OCI-LY1 (cell line): ENCODE measurements around the gene IGSF1.

Experiments
- H2AFZ ChIP-seq: fragments of 200-600 bp; sonication (generic), shearing (Covaris generic); 2 replicates; pipeline ENCODE4 v1.6.0; 2014; ENCODE audit warnings: antibody characterized with exemption, mild to moderate bottlenecking, low read length
- H3F3A ChIP-seq: fragments of 200-600 bp; sonication (generic), shearing (Covaris generic); 2 replicates; pipeline ENCODE4 v1.6.0; 2014; ENCODE audit warnings: mild to moderate bottlenecking, antibody characterized with exemption, low read length, moderate library complexity; ENCODE audit not compliant: insufficient read depth
- H3K27ac ChIP-seq: fragments of 200-600 bp; sonication (generic); 2 replicates; pipeline ENCODE4 v1.5.1; 2014; ENCODE audit warnings: low read length, mixed run types, mild to moderate bottlenecking, low read depth; ENCODE audit not compliant: poor library complexity, severe bottlenecking
- H3K27me3 ChIP-seq: fragments of 200-600 bp; sonication (generic); 2 replicates; pipeline ENCODE4 v1.6.0; 2014; ENCODE audit warnings: antibody characterized with exemption, mild to moderate bottlenecking, low read length, moderate library complexity; ENCODE audit not compliant: insufficient read depth
- H3K36me3 ChIP-seq: fragments of 200-600 bp; sonication (generic); 2 replicates; pipeline ENCODE4 v1.6.1; 2014; ENCODE audit warnings: mild to moderate bottlenecking, antibody characterized with exemption, low read length, moderate library complexity, mixed read lengths; ENCODE audit not compliant: insufficient read depth
- H3K4me1 ChIP-seq: fragments of 200-600 bp; sonication (generic); 2 replicates; pipeline ENCODE4 v1.5.1; 2014; ENCODE audit warnings: mild to moderate bottlenecking, low read length, moderate library complexity; ENCODE audit not compliant: insufficient read depth, severe bottlenecking
- H3K4me2 ChIP-seq: fragments of 200-600 bp; sonication (generic), shearing (Covaris generic); 2 replicates; pipeline ENCODE4 v1.6.1; 2014; ENCODE audit warnings: low read length
- H3K4me3 ChIP-seq: fragments of 200-600 bp; sonication (generic); 2 replicates; pipeline ENCODE4 v1.5.1; 2014; ENCODE audit warnings: low read length, low read depth, mild to moderate bottlenecking, mixed read lengths; ENCODE audit not compliant: poor library complexity, severe bottlenecking
- H3K79me2 ChIP-seq: fragments of 200-600 bp; shearing (Covaris generic); 2 replicates; pipeline ENCODE4 v1.6.1; 2016; ENCODE audit warnings: mixed run types, low read length, mixed read lengths; ENCODE audit not compliant: insufficient read depth
- H3K9ac ChIP-seq: fragments of 200-600 bp; sonication (generic), shearing (Covaris generic); 2 replicates; pipeline ENCODE4 v1.6.1; 2014; ENCODE audit warnings: mild to moderate bottlenecking, low read length, mixed read lengths
- H3K9me2 ChIP-seq: fragments of 200-600 bp; sonication (generic), shearing (Covaris generic); 2 replicates; pipeline ENCODE4 v1.6.1; 2014; ENCODE audit warnings: low read depth, mild to moderate bottlenecking, low read length, mixed read lengths
- H3K9me3 ChIP-seq: fragments of 200-600 bp; shearing (Covaris generic); 2 replicates; pipeline ENCODE4 v1.6.1; 2014; ENCODE audit warnings: low read length, mixed read lengths
- H4K20me1 ChIP-seq: fragments of 200-600 bp; sonication (generic), shearing (Covaris generic); 2 replicates; pipeline ENCODE4 v1.6.0; 2016; ENCODE audit warnings: mild to moderate bottlenecking, low read length; ENCODE audit not compliant: insufficient read depth
- EZH2 ChIP-seq: fragments of 200-600 bp; sonication (generic), shearing (Covaris generic); IDR thresholded peaks from 2 replicates; pipeline ENCODE4 v1.8.0; 2017; ENCODE audit warnings: borderline replicate concordance, mixed run types, mild to moderate bottlenecking, antibody characterized with exemption, low read length, moderate library complexity, mixed read lengths
- TF ChIP-seq, protein P1 (sequence below): fragments of 200-600 bp; sonication (generic), shearing (Covaris generic); IDR thresholded peaks from 2 replicates; pipeline ENCODE4 v1.5.1; 2017; ENCODE audit warnings: mild to moderate bottlenecking, antibody characterized with exemption, low read length, moderate library complexity, mixed read lengths

Gene IGSF1

DNA sequence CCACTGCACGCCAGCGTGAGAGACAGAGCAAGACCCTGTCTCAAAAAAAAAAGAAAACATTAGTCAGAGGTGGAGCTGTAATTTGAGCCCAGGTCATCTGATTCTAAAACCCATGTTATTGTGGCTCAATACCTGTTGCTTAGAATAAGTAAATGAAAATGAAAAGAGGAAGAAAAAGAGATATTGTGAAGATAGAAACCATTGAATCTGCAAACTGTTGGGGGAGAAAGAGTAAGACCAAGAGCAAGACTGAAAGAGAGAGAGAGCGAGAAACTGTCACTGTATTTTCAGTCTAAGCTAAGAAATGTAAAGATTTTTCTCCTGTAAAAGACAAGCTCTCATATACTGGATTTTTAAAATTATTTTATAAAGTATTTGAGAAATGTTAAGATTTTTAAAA, 9.7 kb upstream of the IGSF1 start:
- Histone ChIP-seq H3K79me2 (no peaks in the 10 kb centered on the region), H3K4me1 (no peaks in the 10 kb centered on the region), H4K20me1 (no peaks in the 10 kb centered on the region), H3K9ac (no peak overlapping the region), H3F3A (no peaks in the 10 kb centered on the region), H3K9me3 (no peaks in the 10 kb centered on the region), H2AFZ (no peak overlapping the region), H3K9me2 (no peaks in the 10 kb centered on the region), H3K4me3 (no peak overlapping the region), H3K27me3 (no peaks in the 10 kb centered on the region), H3K36me3 (no peaks in the 10 kb centered on the region), H3K27ac (no peak overlapping the region), H3K4me2 (no peak overlapping the region)
- no peak for TF ChIP-seq EZH2
- TF ChIP-seq, protein P1, sequence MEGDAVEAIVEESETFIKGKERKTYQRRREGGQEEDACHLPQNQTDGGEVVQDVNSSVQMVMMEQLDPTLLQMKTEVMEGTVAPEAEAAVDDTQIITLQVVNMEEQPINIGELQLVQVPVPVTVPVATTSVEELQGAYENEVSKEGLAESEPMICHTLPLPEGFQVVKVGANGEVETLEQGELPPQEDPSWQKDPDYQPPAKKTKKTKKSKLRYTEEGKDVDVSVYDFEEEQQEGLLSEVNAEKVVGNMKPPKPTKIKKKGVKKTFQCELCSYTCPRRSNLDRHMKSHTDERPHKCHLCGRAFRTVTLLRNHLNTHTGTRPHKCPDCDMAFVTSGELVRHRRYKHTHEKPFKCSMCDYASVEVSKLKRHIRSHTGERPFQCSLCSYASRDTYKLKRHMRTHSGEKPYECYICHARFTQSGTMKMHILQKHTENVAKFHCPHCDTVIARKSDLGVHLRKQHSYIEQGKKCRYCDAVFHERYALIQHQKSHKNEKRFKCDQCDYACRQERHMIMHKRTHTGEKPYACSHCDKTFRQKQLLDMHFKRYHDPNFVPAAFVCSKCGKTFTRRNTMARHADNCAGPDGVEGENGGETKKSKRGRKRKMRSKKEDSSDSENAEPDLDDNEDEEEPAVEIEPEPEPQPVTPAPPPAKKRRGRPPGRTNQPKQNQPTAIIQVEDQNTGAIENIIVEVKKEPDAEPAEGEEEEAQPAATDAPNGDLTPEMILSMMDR: no peak

DNA sequence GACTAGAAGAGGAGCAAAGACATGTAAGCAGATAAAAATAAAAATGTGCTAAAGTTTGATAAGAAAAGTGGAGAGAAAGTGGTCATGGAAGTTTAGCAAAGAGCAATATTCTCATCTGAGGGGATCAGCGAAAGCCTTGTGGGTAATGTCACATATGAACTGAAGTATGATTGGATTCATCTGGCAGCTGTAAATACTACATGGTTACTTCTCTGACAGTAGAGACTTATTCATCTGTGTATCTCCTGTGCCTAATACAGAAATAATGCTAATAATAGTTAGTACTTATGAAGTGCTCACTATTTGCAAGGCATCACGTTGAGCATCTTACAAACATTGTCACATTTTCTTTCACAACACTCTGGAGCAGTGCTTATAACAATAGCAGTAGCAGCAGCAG, 8.9 kb upstream of the IGSF1 start:
- no peaks in the 10 kb centered on the region for H3K4me1 ChIP-seq
- H3K4me2 ChIP-seq: no peak overlapping the region
- TF ChIP-seq, protein P1: no peak
- TF ChIP-seq EZH2: no peak
- no peak overlapping the region for H2AFZ ChIP-seq
- no peaks in the 10 kb centered on the region for H4K20me1 ChIP-seq
- H3K9ac ChIP-seq: no peak overlapping the region
- no peak overlapping the region for H3K4me3 ChIP-seq
- no peak overlapping the region for H3K27ac ChIP-seq
- H3F3A ChIP-seq: no peaks in the 10 kb centered on the region
- H3K36me3 ChIP-seq: no peaks in the 10 kb centered on the region
- H3K27me3 ChIP-seq: no peaks in the 10 kb centered on the region
- H3K79me2 ChIP-seq: no peaks in the 10 kb centered on the region
- no peaks in the 10 kb centered on the region for H3K9me2 ChIP-seq
- H3K9me3 ChIP-seq: no peaks in the 10 kb centered on the region

DNA sequence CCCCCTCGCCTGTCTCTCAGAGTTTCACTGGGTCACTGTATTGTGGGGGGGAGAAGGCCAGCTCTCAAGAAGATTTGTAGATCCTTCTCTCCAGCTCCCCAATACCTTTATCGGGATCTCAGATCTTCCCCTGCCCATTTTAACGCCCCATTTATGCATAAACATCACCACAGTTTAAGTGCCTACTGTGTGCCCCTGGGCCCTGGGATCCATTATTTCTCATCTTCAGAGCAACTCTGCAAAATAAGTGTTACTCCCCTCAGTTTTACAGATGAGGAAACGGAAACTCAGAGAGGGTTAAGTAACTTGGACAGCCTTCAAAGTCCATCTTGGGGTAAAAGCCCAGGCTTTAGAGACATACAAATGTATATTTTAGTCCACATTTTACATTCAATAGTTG, 421 bp upstream of the IGSF1 start:
- TF ChIP-seq EZH2: no peak
- TF ChIP-seq, protein P1: no peak
- H3K4me3 ChIP-seq: no peak overlapping the region

More for the DNA sequence above, 421 bp upstream of the IGSF1 start:
- Histone ChIP-seq H3K4me1 (no peaks in the 10 kb centered on the region), H3K9me3 (no peaks in the 10 kb centered on the region), H4K20me1 (no peaks in the 10 kb centered on the region), H3K27ac (no peak overlapping the region), H3K4me2 (no peak overlapping the region), H2AFZ (no peak overlapping the region), H3K36me3 (no peaks in the 10 kb centered on the region), H3F3A (no peaks in the 10 kb centered on the region), H3K9ac (no peak overlapping the region), H3K9me2 (no peaks in the 10 kb centered on the region), H3K79me2 (no peaks in the 10 kb centered on the region), H3K27me3 (no peaks in the 10 kb centered on the region)
